Vagina (tissue), 2 donors: Measurements from ENCODE around the gene SPECC1.

Experiments
- CTCF ChIP-seq, 3 experiments: fragments of 450-650 bp in 2 of 3; fragments of 200-600 bp in 1 of 3; sonication (generic) in 1 of 3; IDR thresholded peaks; one replicate each; pipeline ENCODE4 v1.5.1; 2017 to 2019; ENCODE audit warnings: antibody characterized with exemption in 3 of 3, mild to moderate bottlenecking in 2 of 3, moderate library complexity in 2 of 3
- POLR2A ChIP-seq, 2 donors: fragments of 450-650 bp; IDR thresholded peaks; one replicate each; pipeline ENCODE4 v1.6.1; 2017; ENCODE audit warnings: antibody characterized with exemption in 2 of 2, mild to moderate bottlenecking in 2 of 2, moderate library complexity in 2 of 2

GRCh38 chr17:20087538-20088250 is 78.5 kb downstream of the SPECC1 start:
- TF ChIP-seq CTCF (IDR thresholded peaks at IDR 0.05) (no peak), POLR2A (IDR thresholded peaks at IDR 0.05) (no peak)
